Stimulated activated CD8-positive, alpha-beta memory T cell treated with anti-CD3 and anti-CD28 coated beads, Interleukin-12 subunit alpha, Interleukin-12 subunit beta, amount 100 ng/mL, for 24 hours (primary cell): ENCODE data around the gene SCD.
"Not testable (repeated sequence)": the region's sequence is repeated elsewhere in the genome, so short reads cannot be mapped to it uniquely, and the experiment has no call there.

Experiments used
- DNase-seq: peaks from one replicate; pipeline ENCODE4 v3.0.0-alpha.2; 2020; ENCODE audit errors: extremely low read depth

Gene SCD

GRCh38 chr10:100346765-100347567 lies at the start of gene SCD:
TSS of gene SCD (plus strand) at chr10:100347233. CDS start at chr10:100347505, 272 bp downstream.
- DNase-seq, result peak; percentile 53

- DNase-seq, result no peak
Observed at GRCh38 chr10:100297242-100297641, 49.8 kb upstream of the SCD start.

- not testable (repeated sequence) for DNase-seq
Observed at GRCh38 chr10:100301123-100301522, 45.9 kb upstream of the SCD start.

GRCh38 chr10:100303724-100304319 lies 43.2 kb upstream of the SCD start:
- no peak for DNase-seq

GRCh38 chr10:100304414-100304813 lies 42.6 kb upstream of the SCD start:
- no peak for DNase-seq

GRCh38 chr10:100306861-100307260 lies 40.2 kb upstream of the SCD start:
- DNase-seq, result no peak

- DNase-seq, result no peak
Observed at GRCh38 chr10:100307684-100308083, 39.3 kb upstream of the SCD start.

GRCh38 chr10:100311298-100311697 lies 35.7 kb upstream of the SCD start:
- no peak for DNase-seq

GRCh38 chr10:100315615-100316014 lies 31.4 kb upstream of the SCD start:
- DNase-seq, result no peak

GRCh38 chr10:100318207-100318606 lies 28.8 kb upstream of the SCD start:
- DNase-seq, result no peak

GRCh38 chr10:100319707-100320402 lies 27.2 kb upstream of the SCD start:
- DNase-seq, result no peak

GRCh38 chr10:100325158-100325557 lies 21.9 kb upstream of the SCD start:
- no peak for DNase-seq

- no peak for DNase-seq
Observed at GRCh38 chr10:100327007-100327717, 19.9 kb upstream of the SCD start.

- DNase-seq, result no peak
Observed at GRCh38 chr10:100327718-100328009, 19.4 kb upstream of the SCD start.

GRCh38 chr10:100328198-100328597 lies 18.8 kb upstream of the SCD start:
- DNase-seq, result no peak

GRCh38 chr10:100330079-100330478 lies 17.0 kb upstream of the SCD start, which contains the start of gene PKD2L1:
TSS of gene PKD2L1 (minus strand) at chr10:100330228. CDS start at chr10:100330103, 125 bp downstream.
- DNase-seq, result no peak

GRCh38 chr10:100333106-100333505 lies 13.9 kb upstream of the SCD start:
- DNase-seq, result no peak

GRCh38 chr10:100333661-100334440 lies 13.2 kb upstream of the SCD start:
- no peak for DNase-seq

- no peak for DNase-seq
Observed at GRCh38 chr10:100334762-100335161, 12.3 kb upstream of the SCD start.

- no peak for DNase-seq
Observed at GRCh38 chr10:100338434-100339036, 8.5 kb upstream of the SCD start.

GRCh38 chr10:100339236-100339635 lies 7.8 kb upstream of the SCD start:
- no peak for DNase-seq
